Suppressor macrophage treated with lipopolysaccharide for 1 hour (primary cell): ENCODE data around the gene DNAJC11.
"Not testable (repeated sequence)": the region's sequence is repeated elsewhere in the genome, so short reads cannot be mapped to it uniquely, and the experiment has no call there.

Experiments
- DNase-seq, 3 donors: peaks; one replicate each; pipeline ENCODE4 v3.0.0-alpha.2; 2020 to 2022

The DNAJC11 gene

GRCh38 chr1:6694121-6694713, 7.4 kb downstream of the DNAJC11 start:
- no peak for DNase-seq

GRCh38 chr1:6692956-6693355, 8.7 kb downstream of the DNAJC11 start:
- no peak for DNase-seq

GRCh38 chr1:6691507-6691906, 10.1 kb downstream of the DNAJC11 start:
- DNase-seq: no peak

GRCh38 chr1:6690186-6690585, 11.4 kb downstream of the DNAJC11 start:
- no peak for DNase-seq

GRCh38 chr1:6688757-6689156, 12.9 kb downstream of the DNAJC11 start:
- no peak for DNase-seq

- DNase-seq: no peak
Measured at GRCh38 chr1:6688001-6688400, 13.6 kb downstream of the DNAJC11 start.

- no peak for DNase-seq
Measured at GRCh38 chr1:6686294-6686693, 15.3 kb downstream of the DNAJC11 start.

- DNase-seq: no peak
Measured at GRCh38 chr1:6685381-6685780, 16.2 kb downstream of the DNAJC11 start.

GRCh38 chr1:6683434-6683833, 18.2 kb downstream of the DNAJC11 start:
- no peak for DNase-seq

GRCh38 chr1:6675941-6676340, 25.7 kb downstream of the DNAJC11 start:
- DNase-seq: no peak

- no peak for DNase-seq
Measured at GRCh38 chr1:6674771-6675170, 26.8 kb downstream of the DNAJC11 start.

- DNase-seq: no peak
Measured at GRCh38 chr1:6673816-6674398, 27.7 kb downstream of the DNAJC11 start.

GRCh38 chr1:6672558-6672957, 29.1 kb downstream of the DNAJC11 start:
- no peak for DNase-seq

GRCh38 chr1:6668503-6668902, 33.1 kb downstream of the DNAJC11 start:
- DNase-seq: no peak

GRCh38 chr1:6667139-6667538, 34.5 kb downstream of the DNAJC11 start:
- no peak for DNase-seq

- no peak for DNase-seq
Measured at GRCh38 chr1:6666696-6667095, 34.9 kb downstream of the DNAJC11 start.

- not testable (repeated sequence) for DNase-seq
Measured at GRCh38 chr1:6662468-6662867, 39.1 kb downstream of the DNAJC11 start.

GRCh38 chr1:6660415-6661049, 41.1 kb downstream of the DNAJC11 start:
- no peak for DNase-seq

- DNase-seq: no peak
Measured at GRCh38 chr1:6658359-6659060, 43.1 kb downstream of the DNAJC11 start.

GRCh38 chr1:6657138-6657537, 44.5 kb downstream of the DNAJC11 start:
- DNase-seq: no peak

- no peak for DNase-seq
Measured at GRCh38 chr1:6653436-6654290, 48.0 kb downstream of the DNAJC11 start.

GRCh38 chr1:6652986-6653385, 48.6 kb downstream of the DNAJC11 start:
- DNase-seq: no peak

GRCh38 chr1:6651909-6652308, 49.7 kb downstream of the DNAJC11 start:
- no peak for DNase-seq
